SK-N-SH (cell line): ENCODE results near the gene ROPN1L.

Experiments
- CHD2 ChIP-seq: fragments of 150-350 bp; IDR thresholded peaks from 2 replicates; pipeline ENCODE4 v1.6.1; 2018; ENCODE audit warnings: low read length; ENCODE audit not compliant: partially characterized antibody
- CTCF ChIP-seq: fragments of 200-600 bp; sonication (generic); IDR thresholded peaks from 2 replicates; pipeline ENCODE4 v1.6.1; 2017; ENCODE audit warnings: antibody characterized with exemption, mild to moderate bottlenecking, moderate library complexity
- ELF1 ChIP-seq: IDR thresholded peaks from 2 replicates; pipeline ENCODE4 v1.4.0; 2012
- FOSL2 ChIP-seq: IDR thresholded peaks from 2 replicates; pipeline ENCODE4 v1.4.0; 2012; ENCODE audit warnings: low read depth, mild to moderate bottlenecking, moderate library complexity, borderline replicate concordance
- MEF2A ChIP-seq: IDR thresholded peaks from 2 replicates; pipeline ENCODE4 v1.4.0; 2012; ENCODE audit warnings: low read depth, borderline replicate concordance
- RFX5 ChIP-seq: IDR thresholded peaks from 2 replicates; pipeline ENCODE4 v1.6.1; 2012; ENCODE audit warnings: mild to moderate bottlenecking, improper control_type of control experiment, low read length
- TEAD4 ChIP-seq: IDR thresholded peaks from 2 replicates; pipeline ENCODE4 v1.4.0; 2012; ENCODE audit warnings: mild to moderate bottlenecking, borderline replicate concordance; ENCODE audit not compliant: insufficient read depth

DNA sequence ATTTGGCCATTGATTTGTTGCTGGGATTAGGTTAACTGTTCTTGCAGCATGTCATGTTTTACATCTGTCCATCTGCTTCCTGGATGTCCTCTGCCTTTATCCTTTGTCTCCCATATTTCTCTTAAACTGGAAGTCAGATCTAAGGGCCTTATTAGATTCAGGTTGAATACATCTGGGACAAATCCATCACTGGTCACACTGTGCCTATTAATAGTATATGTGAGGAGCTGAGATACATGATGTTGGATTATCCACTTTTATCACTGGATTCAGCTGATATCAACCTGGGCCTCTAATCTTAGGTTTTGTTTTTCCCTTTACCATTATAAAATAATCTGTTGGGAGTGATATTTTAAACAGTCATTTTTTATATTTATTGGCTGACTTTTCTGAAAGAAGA is 41.8 kb upstream of the ROPN1L start:
- TF ChIP-seq CHD2, result no peak
- no peak for TF ChIP-seq CTCF
- TF ChIP-seq TEAD4, result no peak
- no peak for TF ChIP-seq MEF2A
- TF ChIP-seq RFX5, result no peak
- no peak for TF ChIP-seq FOSL2
- TF ChIP-seq ELF1, result no peak
